Activated CD4-positive, alpha-beta memory T cell treated with anti-CD3 and anti-CD28 coated beads, Interleukin-2, amount 10 ng/mL, durations not matched to agents 7 days and 5 days (primary cell): ENCODE data around the gene OSER1. TPM values are rescaled to one million over a fixed set of nuclear protein-coding genes. Genes with fewer than 3 reads are reported as not detected.

Source experiments
- CTCF ChIA-PET: fragments of 350-600 bp; sonication (Branson Sonifier 250); formaldehyde crosslinking; loops from one replicate; lab custom pipeline; 2021; ENCODE audit warnings: antibody characterized with exemption, inconsistent platforms; lab: Charles Lee
- POLR2A ChIA-PET: fragments of 350-600 bp; sonication (Branson Sonifier 250); formaldehyde crosslinking; loops from one replicate; lab custom pipeline; 2021; ENCODE audit warnings: antibody characterized with exemption; lab: Charles Lee
- DNase-seq: peaks from one replicate; pipeline ENCODE4 v3.0.0-alpha.2; 2020
- H3K27ac Mint-ChIP-seq: one replicate; pipeline ENCODE4 v1.8.0; 2021; ENCODE audit warnings: mild to moderate bottlenecking, mixed read lengths
- H3K27me3 Mint-ChIP-seq: one replicate; pipeline ENCODE4 v1.8.0; 2021; ENCODE audit warnings: mixed read lengths
- H3K36me3 Mint-ChIP-seq: one replicate; pipeline ENCODE4 v1.8.0; 2021; ENCODE audit warnings: low read depth, mixed read lengths
- H3K4me1 Mint-ChIP-seq: one replicate; pipeline ENCODE4 v1.8.0; 2021; ENCODE audit warnings: mixed read lengths
- H3K4me3 Mint-ChIP-seq: one replicate; pipeline ENCODE4 v1.8.0; 2021; ENCODE audit warnings: mild to moderate bottlenecking, mixed read lengths
- H3K9me3 Mint-ChIP-seq: one replicate; pipeline ENCODE4 v1.8.0; 2021; ENCODE audit warnings: mixed read lengths
- total RNA-seq, 2 experiments: library from RNA; stranded (reverse); gene quantifications; one replicate each; pipeline ENCODE4 v1.2.3, GENCODE V29; 2021

The OSER1 gene
- total RNA-seq, 2 experiments from 2014 or later: 30.8 to 31.4 TPM

GRCh38 chr20:44208165-44208564 is 2.4 kb downstream of the OSER1 start:
- Mint-ChIP-seq H3K4me1 (peaks cover 55% of the 10 kb centered on the region), H3K4me3 (no peak overlapping the region), H3K27ac (no peak overlapping the region), H3K36me3 (peaks cover 30% of the 10 kb centered on the region), H3K27me3 (no peaks in the 10 kb centered on the region), H3K9me3 (no peaks in the 10 kb centered on the region)
- CTCF ChIA-PET: interaction anchor here (0.9 to 2.5 kb wide), 3 partner anchors 9 to 103 kb away, joined by 4 to 6 read pairs (median 4); partner anchors contain the start of gene FITM2
- POLR2A ChIA-PET: interaction anchor here (1.2 kb wide), 1 partner anchor 313 kb away, joined by 3 read pairs; no protein-coding TSS in a partner anchor
- DNase-seq: no peak

- ChIA-PET CTCF (no interaction called here), POLR2A (no interaction called here)
- no peak for DNase-seq
- H3K27me3 Mint-ChIP-seq: no peaks in the 10 kb centered on the region
- H3K4me3 Mint-ChIP-seq: no peak overlapping the region
- H3K36me3 Mint-ChIP-seq: peaks cover 35% of the 10 kb centered on the region
- peaks cover 54% of the 10 kb centered on the region for H3K4me1 Mint-ChIP-seq
- no peaks in the 10 kb centered on the region for H3K9me3 Mint-ChIP-seq
- no peak overlapping the region for H3K27ac Mint-ChIP-seq
Measured at GRCh38 chr20:44207126-44207723, 3.3 kb downstream of the OSER1 start.

- POLR2A ChIA-PET: no interaction called here
- H3K9me3 Mint-ChIP-seq: no peaks in the 10 kb centered on the region
- peaks cover 49% of the 10 kb centered on the region for H3K4me1 Mint-ChIP-seq
Measured at GRCh38 chr20:44206132-44206531, 4.4 kb downstream of the OSER1 start.

GRCh38 chr20:44204832-44205215 is 5.7 kb downstream of the OSER1 start:
- Mint-ChIP-seq H3K36me3 (peaks cover 53% of the 10 kb centered on the region), H3K27me3 (no peaks in the 10 kb centered on the region), H3K4me3 (no peak overlapping the region), H3K4me1 (peaks cover 58% of the 10 kb centered on the region), H3K9me3 (no peaks in the 10 kb centered on the region), H3K27ac (no peak overlapping the region)
- no peak for DNase-seq
- ChIA-PET CTCF (interaction anchor here (0.7 kb wide), 1 partner anchor 12 kb away, joined by 3 read pairs; no protein-coding TSS in a partner anchor), POLR2A (no interaction called here)

More at GRCh38 chr20:44206132-44206531, 4.4 kb downstream of the OSER1 start:
- Mint-ChIP-seq H3K27ac (no peak overlapping the region), H3K27me3 (no peaks in the 10 kb centered on the region), H3K36me3 (peaks cover 46% of the 10 kb centered on the region), H3K4me3 (no peak overlapping the region)
- CTCF ChIA-PET: no interaction called here
- DNase-seq: no peak

- DNase-seq: no peak
- H3K4me1 Mint-ChIP-seq: peaks cover 58% of the 10 kb centered on the region
- CTCF ChIA-PET: interaction anchor here (0.7 kb wide), 1 partner anchor 13 kb away, joined by 3 read pairs; no protein-coding TSS in a partner anchor
- H3K27me3 Mint-ChIP-seq: no peaks in the 10 kb centered on the region
- POLR2A ChIA-PET: no interaction called here
- H3K36me3 Mint-ChIP-seq: peaks cover 58% of the 10 kb centered on the region
- no peaks in the 10 kb centered on the region for H3K9me3 Mint-ChIP-seq
- no peak overlapping the region for H3K4me3 Mint-ChIP-seq
- H3K27ac Mint-ChIP-seq: no peak overlapping the region
Measured at GRCh38 chr20:44204156-44204831, 6.3 kb downstream of the OSER1 start.

- POLR2A ChIA-PET: interaction anchor here (0.6 kb wide), 1 partner anchor 32 kb away, joined by 3 read pairs; no protein-coding TSS in a partner anchor
- H3K27me3 Mint-ChIP-seq: no peaks in the 10 kb centered on the region
- no peak for DNase-seq
- peaks cover 61% of the 10 kb centered on the region for H3K36me3 Mint-ChIP-seq
- no peak overlapping the region for H3K27ac Mint-ChIP-seq
- CTCF ChIA-PET: interaction anchor here (1.0 kb wide), 2 partner anchors 12 to 13 kb away, joined by 4 to 5 read pairs; no protein-coding TSS in a partner anchor
- H3K4me1 Mint-ChIP-seq: peaks cover 56% of the 10 kb centered on the region
- H3K9me3 Mint-ChIP-seq: no peaks in the 10 kb centered on the region
- no peak overlapping the region for H3K4me3 Mint-ChIP-seq
Measured at GRCh38 chr20:44203161-44203560, 7.4 kb downstream of the OSER1 start.

- Mint-ChIP-seq H3K9me3 (no peaks in the 10 kb centered on the region), H3K27ac (no peak overlapping the region), H3K4me1 (peaks cover 51% of the 10 kb centered on the region), H3K27me3 (no peaks in the 10 kb centered on the region), H3K4me3 (no peak overlapping the region), H3K36me3 (peaks cover 74% of the 10 kb centered on the region)
- ChIA-PET CTCF (no interaction called here), POLR2A (no interaction called here)
- no peak for DNase-seq
Measured at GRCh38 chr20:44200983-44201382, 9.6 kb downstream of the OSER1 start.

- H3K4me1 Mint-ChIP-seq: peaks cover 54% of the 10 kb centered on the region
- H3K36me3 Mint-ChIP-seq: peaks cover 78% of the 10 kb centered on the region
- POLR2A ChIA-PET: interaction anchor here (1.2 kb wide), 1 partner anchor 10 kb away, joined by 6 read pairs; the partner anchor contains the start of gene OSER1
- no peaks in the 10 kb centered on the region for H3K9me3 Mint-ChIP-seq
- CTCF ChIA-PET: no interaction called here
- H3K27ac Mint-ChIP-seq: no peak overlapping the region
- no peak overlapping the region for H3K4me3 Mint-ChIP-seq
- no peaks in the 10 kb centered on the region for H3K27me3 Mint-ChIP-seq
- no peak for DNase-seq
Measured at GRCh38 chr20:44200371-44200770, 10.2 kb downstream of the OSER1 start.

- no peaks in the 10 kb centered on the region for H3K9me3 Mint-ChIP-seq
- DNase-seq: no peak
- H3K4me1 Mint-ChIP-seq: peaks cover 54% of the 10 kb centered on the region
- peak overlapping the region; percentile 83 for H3K27ac Mint-ChIP-seq
- POLR2A ChIA-PET: interaction anchor here (1.2 kb wide), 1 partner anchor 10 kb away, joined by 6 read pairs; the partner anchor contains the start of gene OSER1
- peaks cover 73% of the 10 kb centered on the region for H3K36me3 Mint-ChIP-seq
- H3K4me3 Mint-ChIP-seq: no peak overlapping the region
- no peaks in the 10 kb centered on the region for H3K27me3 Mint-ChIP-seq
- CTCF ChIA-PET: no interaction called here
Measured at GRCh38 chr20:44199877-44200276, 10.7 kb downstream of the OSER1 start.

- CTCF ChIA-PET: interaction anchor here (1.9 kb wide), 1 partner anchor 82 kb away, joined by 6 read pairs; no protein-coding TSS in a partner anchor
- Mint-ChIP-seq H3K27me3 (no peaks in the 10 kb centered on the region), H3K36me3 (peaks cover 71% of the 10 kb centered on the region), H3K9me3 (no peaks in the 10 kb centered on the region), H3K4me3 (no peak overlapping the region), H3K4me1 (peaks cover 50% of the 10 kb centered on the region), H3K27ac (peak overlapping the region; percentile 83)
- POLR2A ChIA-PET: no interaction called here
- peak; percentile 62 for DNase-seq
Measured at GRCh38 chr20:44198872-44199271, 11.7 kb downstream of the OSER1 start.

- H3K4me1 Mint-ChIP-seq: peaks cover 43% of the 10 kb centered on the region
- no peak overlapping the region for H3K4me3 Mint-ChIP-seq
- H3K27me3 Mint-ChIP-seq: peaks cover 7% of the 10 kb centered on the region
- no peak overlapping the region for H3K27ac Mint-ChIP-seq
- ChIA-PET CTCF (interaction anchor here (0.8 to 2.6 kb wide), 6 partner anchors 12 to 115 kb away, joined by 3 to 15 read pairs (median 6); partner anchors contain the start of gene FITM2), POLR2A (interaction anchor here (0.8 kb wide), 1 partner anchor 14 kb away, joined by 3 read pairs; no protein-coding TSS in a partner anchor)
- no peaks in the 10 kb centered on the region for H3K9me3 Mint-ChIP-seq
- H3K36me3 Mint-ChIP-seq: peaks cover 51% of the 10 kb centered on the region
- no peak for DNase-seq
Measured at GRCh38 chr20:44196271-44196670, 14.3 kb downstream of the OSER1 start.

GRCh38 chr20:44195605-44196004 is 15.0 kb downstream of the OSER1 start:
- peaks cover 36% of the 10 kb centered on the region for H3K4me1 Mint-ChIP-seq
- H3K9me3 Mint-ChIP-seq: no peaks in the 10 kb centered on the region
- peaks cover 45% of the 10 kb centered on the region for H3K36me3 Mint-ChIP-seq
- H3K27ac Mint-ChIP-seq: no peak overlapping the region
- ChIA-PET POLR2A (no interaction called here), CTCF (interaction anchor here (0.8 to 2.6 kb wide), 8 partner anchors 13 to 1775 kb away, joined by 3 to 15 read pairs (median 5); partner anchors contain the start of gene FITM2)
- peaks cover 10% of the 10 kb centered on the region for H3K27me3 Mint-ChIP-seq
- DNase-seq: no peak
- no peak overlapping the region for H3K4me3 Mint-ChIP-seq

GRCh38 chr20:44193801-44194200 is 16.8 kb downstream of the OSER1 start:
- POLR2A ChIA-PET: no interaction called here
- CTCF ChIA-PET: interaction anchor here (1.0 to 2.6 kb wide), 2 partner anchors 24 to 77 kb away, joined by 3 to 12 read pairs; no protein-coding TSS in a partner anchor
- Mint-ChIP-seq H3K27me3 (peaks cover 18% of the 10 kb centered on the region), H3K9me3 (no peaks in the 10 kb centered on the region), H3K4me1 (peaks cover 18% of the 10 kb centered on the region), H3K36me3 (peaks cover 27% of the 10 kb centered on the region), H3K4me3 (no peak overlapping the region), H3K27ac (no peak overlapping the region)
- no peak for DNase-seq
